H1 (cell line): ENCODE measurements around the gene TMPRSS13. TPM values are rescaled to one million over a fixed set of nuclear protein-coding genes. Genes with fewer than 3 reads are reported as not detected.

Experiments used
- CHD7 ChIP-seq: fragments of 300-600 bp; sonication (generic); IDR thresholded peaks from 2 replicates; pipeline ENCODE4 v1.7.1; 2012; ENCODE audit warnings: low read length, moderate library complexity, mild to moderate bottlenecking, inconsistent platforms; ENCODE audit not compliant: insufficient replicate concordance
- GTF2F1 ChIP-seq: IDR thresholded peaks from 2 replicates; pipeline ENCODE4 v1.6.1; 2012; ENCODE audit warnings: low read depth, low read length, improper control_type of control experiment, borderline replicate concordance
- KDM1A ChIP-seq: fragments of 200-600, 300-600 bp; sonication (generic); IDR thresholded peaks from 2 replicates; pipeline ENCODE4 v1.7.1; 2016; ENCODE audit warnings: mild to moderate bottlenecking, low read length, borderline replicate concordance
- RXRA ChIP-seq: IDR thresholded peaks from 2 replicates; pipeline ENCODE4 v1.6.1; 2011; ENCODE audit warnings: low read depth, mild to moderate bottlenecking, low read length, moderate library complexity; ENCODE audit not compliant: insufficient read depth
- polyA plus RNA-seq, 7 experiments: library from polyadenylated mRNA; depleted of rRNA in 3 of 7; stranded (reverse) in 5 of 7; unstranded in 2 of 7; fragments of >200 nt in 5 of 7; fragments of 200-250 nt in 2 of 7; gene quantifications; 1 replicate in 5 of 7; 2 replicates in 1 of 7; 4 replicates in 1 of 7; pipeline versions ENCODE4 v1.2.1 to v1.2.3, GENCODE V29; 2011 to 2013; ENCODE audit warnings: missing spikeins in 2 of 7, mixed read lengths in 2 of 7
- total RNA-seq: library from RNA; stranded (reverse); fragmentation: NEBNext Ultra II Directional; extraction: Animal tissue kit (Norgen Biotek cat#: 25700); gene quantifications from 2 replicates; pipeline ENCODE4 v1.2.1, GENCODE V29; 2021

TMPRSS13 gene
- total and polyA plus RNA-seq, 2 of the 8 experiments (the other 6 are each of a cell fraction or from before 2014, with no cell fraction given): 0.61 to 0.79 TPM

GRCh38 chr11:117921456-117921855, 7.7 kb downstream of the TMPRSS13 start (continued):
- no peak for TF ChIP-seq CHD7
- no peak for TF ChIP-seq GTF2F1
- TF ChIP-seq KDM1A: no peak
- no peak for TF ChIP-seq RXRA
